ENCODE measurements around the gene GPATCH4.
A peak's percentile ranks its signal among the peaks of the same experiment; 100 is the strongest.
"Not testable (repeated sequence)": the region's sequence is repeated elsewhere in the genome, so short reads cannot be mapped to it uniquely, and the experiment has no call there.

The GPATCH4 gene

DNA sequence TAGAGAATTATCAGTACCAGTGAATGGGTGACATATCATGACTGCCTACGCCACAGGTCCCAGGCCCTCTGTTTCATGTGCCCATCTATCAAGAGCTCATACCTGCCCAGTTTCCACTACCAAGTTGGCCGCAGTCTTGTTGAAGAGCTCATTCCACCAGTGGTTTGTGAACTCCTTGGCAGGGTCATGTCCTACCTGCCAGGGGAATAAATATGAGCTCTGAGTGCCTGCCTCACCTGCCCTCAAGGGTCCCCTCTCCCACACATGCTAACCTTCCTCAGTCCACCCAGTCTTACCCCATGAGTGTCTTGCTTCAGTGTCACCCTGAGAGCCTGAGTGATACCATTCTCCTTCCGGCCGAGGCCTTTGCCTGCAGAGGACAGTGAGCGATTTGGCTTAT, 3.2 kb downstream of the GPATCH4 start:
- DNase-seq (ENCODE audit: low read depth in 3 of 3) = no peak

DNA sequence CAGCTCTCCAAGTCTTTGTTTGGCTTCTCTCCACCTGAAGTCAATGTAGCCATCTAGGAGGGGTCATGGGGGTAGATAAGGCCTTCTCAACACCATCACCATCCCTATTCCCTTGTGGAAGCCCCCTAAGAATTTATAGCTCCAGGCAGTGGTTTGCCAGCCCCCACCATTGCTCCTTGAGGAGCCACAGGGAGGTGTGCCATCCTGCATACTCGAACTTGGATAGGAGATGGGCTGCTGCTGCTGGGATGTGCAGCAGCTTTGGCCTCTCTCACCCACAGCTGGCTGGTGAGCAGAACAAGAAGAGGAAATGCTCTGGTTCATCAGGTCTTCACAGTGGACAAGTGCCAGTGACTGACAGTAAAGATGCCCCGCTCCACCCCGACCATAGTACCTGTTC, 4.9 kb downstream of the GPATCH4 start:
- no peak for DNase-seq (ENCODE audit: low read depth in 3 of 3)

DNA sequence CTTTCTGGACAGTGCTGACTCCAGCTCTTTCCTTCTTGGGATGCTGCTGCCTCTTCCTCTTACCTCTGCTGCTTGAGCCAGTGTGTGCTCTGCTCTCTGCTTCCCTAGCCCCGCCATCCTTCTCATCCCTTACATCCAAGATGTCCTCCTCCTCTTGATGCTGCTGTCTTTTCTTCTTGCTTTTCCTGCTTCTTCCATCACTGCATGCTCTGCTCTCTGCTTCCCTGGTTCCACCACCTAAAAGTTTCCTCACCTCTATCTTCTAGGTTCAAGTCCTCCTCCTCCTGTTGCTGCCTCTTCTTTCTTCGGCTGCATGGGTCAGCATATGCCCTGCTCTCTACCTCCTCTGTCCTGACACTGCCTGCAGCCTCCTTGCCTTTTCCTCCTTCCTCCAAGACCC, 6.3 kb downstream of the GPATCH4 start:
- no peak for DNase-seq (ENCODE audit: low read depth in 3 of 3)

DNA sequence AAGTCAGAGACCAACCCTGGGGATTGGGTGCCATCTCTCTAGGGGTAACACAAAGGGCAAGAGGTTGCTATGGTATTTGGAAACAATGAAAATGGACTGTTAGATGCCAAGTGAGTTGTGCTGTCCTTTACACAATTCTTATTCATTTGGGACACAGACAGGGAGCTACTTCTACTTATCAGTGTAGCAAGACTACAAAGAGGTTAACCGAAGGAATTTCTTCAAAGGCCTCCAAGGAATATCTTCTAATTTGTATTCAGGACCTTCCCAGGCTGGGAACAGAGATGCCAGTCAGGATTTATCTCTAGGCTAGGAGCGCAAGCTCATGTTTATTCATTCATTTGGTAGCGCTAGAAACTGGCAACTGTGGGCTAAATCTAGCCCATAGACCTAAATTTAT, 7.1 kb downstream of the GPATCH4 start:
- no peak for DNase-seq (ENCODE audit: low read depth in 3 of 3)

DNA sequence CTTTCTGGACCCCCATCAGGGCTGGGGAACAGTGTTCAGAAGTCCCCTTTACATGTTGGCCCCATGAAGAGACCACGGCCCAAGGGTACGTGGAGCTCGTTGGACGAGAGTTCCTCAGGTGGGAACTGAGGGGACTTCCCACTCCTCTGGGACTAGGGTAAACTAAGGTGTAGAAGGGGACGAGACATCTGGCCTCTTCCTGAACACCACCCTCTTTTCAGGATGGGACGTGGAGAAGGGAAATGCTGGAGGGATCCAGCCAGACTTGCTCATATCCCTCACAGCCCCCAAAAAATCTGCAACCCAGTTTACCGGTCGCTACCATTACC, 7.7 kb downstream of the GPATCH4 start:
- no peak for DNase-seq (ENCODE audit: low read depth in 3 of 3)

DNA sequence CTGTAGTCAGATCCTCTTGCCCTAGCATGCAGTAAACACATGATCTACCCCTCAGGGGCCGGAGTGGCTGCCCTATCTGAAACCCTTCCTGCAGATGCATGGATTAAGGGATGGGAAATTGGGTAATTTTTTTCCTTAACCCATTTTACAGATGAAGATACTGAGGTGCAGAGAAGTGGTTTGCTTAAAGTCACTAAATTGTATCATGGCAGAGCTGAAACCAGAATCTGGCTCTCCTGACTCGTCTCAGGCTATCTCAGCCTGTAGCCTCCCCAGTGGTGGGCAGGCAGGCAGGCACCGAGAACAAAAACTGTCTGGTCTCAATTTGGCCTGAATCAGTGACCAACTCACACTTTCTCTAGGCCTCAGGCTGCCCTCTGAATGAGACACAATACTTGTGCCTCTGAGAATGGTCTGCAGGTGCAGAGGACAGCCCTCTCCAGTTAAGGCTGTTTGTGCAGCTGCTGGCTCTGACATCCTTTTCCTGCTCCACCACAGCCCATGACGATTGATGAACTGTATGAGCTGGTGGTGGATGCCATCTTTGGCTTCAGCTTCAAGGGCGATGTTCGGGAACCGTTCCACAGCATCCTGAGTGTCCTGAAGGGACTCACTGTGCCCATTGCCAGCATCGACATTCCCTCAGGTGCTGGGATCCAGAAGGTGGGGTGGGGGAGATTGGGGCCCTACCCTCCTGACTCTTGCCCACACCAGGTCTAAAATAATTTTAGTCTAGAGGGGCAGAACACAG, 8.2 kb downstream of the GPATCH4 start:
- DNase-seq (ENCODE audit: low read depth in 3 of 3) = no peak

DNA sequence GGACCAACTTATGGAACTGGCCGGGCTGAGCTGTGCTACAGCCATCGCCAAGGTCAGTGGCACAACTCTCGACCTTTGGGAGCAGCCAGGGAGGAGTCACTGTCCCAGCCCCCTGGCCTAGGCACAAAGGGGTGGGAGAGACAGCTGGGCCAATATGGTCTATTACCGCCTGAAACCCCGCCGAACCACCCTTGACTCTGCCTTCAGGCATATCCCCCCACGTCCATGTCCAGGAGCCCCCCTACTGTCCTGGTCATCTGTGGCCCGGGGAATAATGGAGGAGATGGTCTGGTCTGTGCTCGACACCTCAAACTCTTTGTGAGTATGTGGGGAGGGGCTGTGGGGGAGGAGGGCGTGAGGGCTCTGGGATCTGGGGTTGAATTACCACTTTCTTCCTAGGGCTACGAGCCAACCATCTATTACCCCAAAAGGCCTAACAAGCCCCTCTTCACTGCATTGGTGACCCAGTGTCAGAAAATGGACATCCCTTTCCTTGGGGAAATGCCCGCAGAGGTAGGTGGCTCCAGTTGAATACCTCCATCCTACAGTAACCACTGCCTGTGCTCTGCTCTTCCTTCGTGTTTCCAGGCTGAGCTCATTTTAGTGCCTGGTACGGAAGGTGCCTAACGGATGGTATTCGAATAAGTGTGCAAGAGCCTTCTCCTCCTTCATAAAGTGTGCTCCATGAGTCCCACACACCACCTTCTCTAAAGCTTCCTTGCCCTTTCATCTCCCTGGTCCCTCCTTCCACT, 8.9 kb downstream of the GPATCH4 start:
- no peak for DNase-seq (ENCODE audit: low read depth in 3 of 3)

DNA sequence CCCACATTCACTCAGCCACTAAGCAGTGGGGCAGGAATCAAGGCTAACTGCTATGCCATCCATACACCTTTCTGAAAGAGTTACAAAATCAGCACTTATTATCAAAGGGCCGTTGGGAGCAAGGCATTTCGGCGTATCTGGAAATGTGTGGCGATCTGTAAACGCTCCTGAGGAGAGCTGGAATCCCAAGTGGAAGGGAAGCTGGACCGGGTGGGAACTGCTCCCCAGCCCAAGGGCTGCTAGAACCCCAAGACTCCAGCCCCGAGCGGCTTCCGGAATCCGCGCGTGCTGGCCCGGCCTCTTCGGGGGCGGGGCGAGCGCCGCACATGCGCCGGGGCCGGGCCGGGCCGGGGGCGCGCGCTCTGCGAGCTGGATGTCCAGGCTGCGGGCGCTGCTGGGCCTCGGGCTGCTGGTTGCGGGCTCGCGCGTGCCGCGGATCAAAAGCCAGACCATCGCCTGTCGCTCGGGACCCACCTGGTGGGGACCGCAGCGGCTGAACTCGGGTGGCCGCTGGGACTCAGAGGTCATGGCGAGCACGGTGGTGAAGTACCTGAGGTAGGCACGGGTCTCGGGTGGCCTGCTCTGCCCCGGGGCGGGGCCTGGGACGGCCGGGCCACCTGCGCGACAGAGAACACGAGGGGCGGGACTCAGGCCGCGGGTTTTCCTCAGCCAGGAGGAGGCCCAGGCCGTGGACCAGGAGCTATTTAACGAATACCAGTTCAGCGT, 9.7 kb downstream of the GPATCH4 start, which contains the start of gene NAXE:
NAXE (plus strand) TSS at position 345 of the 726 bp plus-strand sequence; CDS start at position 374, 29 bp downstream.
- DNase-seq (ENCODE audit: low read depth in 3 of 3) = peak; percentile 45 to 64 (median 48)

DNA sequence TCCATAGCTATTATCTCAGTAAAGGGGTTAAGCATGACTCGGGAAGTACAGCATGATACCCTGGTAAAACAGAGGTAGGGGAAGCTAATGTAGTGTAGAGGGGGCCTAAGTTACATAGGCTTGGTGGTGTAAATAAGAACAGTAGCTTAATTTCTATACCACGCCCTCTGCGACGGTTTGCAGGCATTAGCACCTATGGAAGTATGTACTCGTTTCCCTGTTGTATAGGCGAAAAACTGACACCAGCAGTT, 10.2 kb downstream of the GPATCH4 start:
- no peak for DNase-seq (ENCODE audit: low read depth in 3 of 3)

DNA sequence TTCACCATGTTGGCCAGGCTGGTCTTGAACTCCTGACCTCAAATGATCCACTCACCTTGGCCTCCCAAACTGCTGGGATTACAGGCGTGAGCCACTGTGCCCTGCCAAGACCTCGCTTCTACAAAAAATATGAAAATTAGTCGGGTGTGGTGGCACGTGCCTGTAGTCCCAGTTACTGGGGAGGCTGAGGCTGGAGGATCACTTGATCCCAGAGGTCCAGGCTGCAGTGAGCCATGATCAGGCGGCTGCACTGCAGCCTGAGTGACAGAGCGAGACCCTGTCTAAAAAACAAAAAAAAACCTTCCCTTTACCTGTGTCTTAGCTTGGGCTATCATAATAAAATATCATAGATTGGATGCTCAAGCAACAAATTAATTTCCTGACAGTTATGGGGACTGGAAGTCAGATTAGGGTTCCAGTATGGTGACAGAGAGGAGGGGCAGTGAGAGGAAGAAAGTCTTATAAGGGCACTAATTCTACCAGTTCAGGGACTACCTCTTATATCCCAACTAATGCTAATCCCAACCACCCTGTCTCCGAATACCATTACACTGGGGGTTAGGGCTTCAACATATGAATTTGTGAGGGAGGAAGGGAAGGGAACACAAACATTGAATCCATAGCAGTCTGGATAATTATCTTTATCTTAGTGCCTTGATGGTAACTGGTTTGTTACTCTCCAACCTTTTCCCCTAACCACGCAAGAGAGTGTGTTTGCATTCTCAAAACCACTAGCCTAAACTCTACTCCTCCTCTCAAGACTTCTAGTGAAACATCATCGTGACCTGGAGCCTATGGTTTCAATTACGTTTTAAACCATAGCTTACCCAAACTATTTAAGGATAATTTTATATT, 10.7 kb downstream of the GPATCH4 start:
- no peak for DNase-seq (ENCODE audit: low read depth in 3 of 3)

DNA sequence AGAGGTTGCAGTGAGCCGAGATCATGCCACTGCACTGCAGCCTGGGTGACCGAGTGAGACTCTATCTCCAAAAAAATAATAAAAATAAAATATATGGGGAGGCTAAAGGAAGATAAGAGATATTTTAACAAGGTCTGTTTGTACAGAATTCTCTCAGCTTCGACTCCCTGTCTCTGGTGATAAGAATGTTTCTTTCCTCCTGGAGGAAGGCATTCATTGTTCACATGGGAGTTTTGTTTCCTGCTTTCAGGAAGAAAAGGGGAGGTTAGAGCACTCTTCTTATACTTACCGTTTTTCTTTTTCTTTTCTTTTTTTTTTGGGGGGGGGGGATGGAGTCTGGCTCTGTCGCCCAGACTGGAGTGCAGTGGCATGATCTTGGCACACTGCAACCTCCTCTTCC, 11.7 kb downstream of the GPATCH4 start:
- DNase-seq (ENCODE audit: low read depth in 3 of 3) = no peak

DNA sequence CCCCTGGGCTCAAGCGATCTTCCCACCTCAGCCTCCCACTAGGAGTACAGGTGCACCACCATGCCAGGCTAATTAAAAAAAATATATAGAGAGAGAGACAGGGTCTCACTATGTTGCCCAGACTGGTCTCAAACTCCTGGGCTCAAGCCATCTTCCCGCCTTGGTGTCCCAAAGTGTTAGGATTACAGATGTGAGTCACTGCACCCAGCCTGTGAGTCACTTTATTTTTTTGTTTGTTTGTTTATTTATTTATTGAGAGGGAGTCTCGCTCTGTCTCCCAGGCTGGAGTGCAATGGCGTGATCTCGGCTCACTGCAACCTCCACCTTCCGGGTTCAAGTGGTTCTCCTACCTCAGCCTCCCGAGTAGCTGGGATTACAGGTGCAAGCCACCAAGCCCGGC, 13.4 kb downstream of the GPATCH4 start:
- DNase-seq (ENCODE audit: low read depth in 3 of 3) = not testable (repeated sequence)

DNA sequence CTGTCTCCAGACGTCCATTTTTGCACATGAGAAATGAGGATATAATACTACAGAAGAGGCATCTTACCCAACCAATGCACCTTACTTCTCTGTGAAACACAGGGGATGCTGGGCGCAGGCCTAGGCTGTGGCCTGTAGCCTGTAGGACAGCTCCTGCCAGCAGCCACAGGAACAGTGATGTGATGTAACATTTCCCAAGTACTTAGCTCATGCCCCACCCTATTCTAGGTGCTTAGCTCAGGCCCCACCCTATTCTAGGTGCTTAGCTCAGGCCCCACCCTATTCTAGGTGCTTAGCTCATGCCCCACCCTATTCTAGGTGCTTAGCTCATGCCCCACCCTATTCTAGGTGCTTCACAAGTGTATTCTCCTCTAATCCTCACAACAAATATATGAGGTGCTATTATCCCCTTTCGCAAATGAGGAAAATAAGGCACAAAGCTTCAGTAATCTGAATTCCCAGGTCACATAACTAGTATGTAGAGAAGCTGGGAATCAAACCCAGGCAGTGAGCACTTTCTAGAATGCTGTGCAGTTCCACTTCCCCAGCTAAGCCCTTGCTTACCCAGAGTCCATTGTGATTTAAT, 14.3 kb downstream of the GPATCH4 start:
- DNase-seq (ENCODE audit: low read depth in 3 of 3) = no peak

DNA sequence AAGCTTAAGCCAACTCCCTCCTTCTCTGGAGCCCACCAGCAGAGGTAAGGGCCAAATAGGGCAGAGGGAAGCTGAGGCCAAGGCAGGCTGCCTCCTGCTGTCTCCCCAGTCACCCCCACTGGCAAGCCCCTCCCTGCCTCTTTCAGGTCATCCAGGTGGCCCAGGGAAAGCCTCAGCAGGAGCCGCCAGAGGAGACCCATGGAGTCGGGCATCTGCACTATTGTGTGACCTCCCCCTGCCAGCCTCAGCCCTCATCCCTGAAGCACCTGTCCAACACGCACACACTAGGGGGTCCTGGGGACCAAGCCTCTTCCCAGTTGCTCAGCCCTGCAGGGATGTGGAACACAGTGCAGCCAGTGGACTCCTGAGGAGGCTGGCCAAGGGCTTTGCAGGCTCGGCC, 15.0 kb downstream of the GPATCH4 start:
- no peak for DNase-seq (ENCODE audit: low read depth in 3 of 3)

DNA sequence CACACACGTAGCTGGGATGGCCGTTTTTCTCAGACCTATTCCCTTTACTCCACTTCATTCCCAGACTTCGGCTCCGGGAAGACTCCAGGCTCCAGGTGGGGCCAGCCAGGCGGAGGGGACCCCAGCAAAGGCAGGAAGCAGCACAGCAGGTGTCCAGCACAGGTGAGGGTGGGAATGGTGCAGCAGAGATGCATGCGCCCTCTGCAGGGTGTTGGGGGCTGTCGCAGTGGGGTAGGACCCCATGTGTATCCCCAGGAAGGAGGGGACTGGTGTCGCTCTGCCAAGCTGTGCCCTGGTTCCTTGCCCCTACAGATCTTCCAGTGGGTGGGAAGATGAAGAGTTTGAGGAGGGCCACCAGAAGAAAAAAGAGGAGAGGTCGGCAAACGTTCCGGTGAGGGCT, 16.5 kb downstream of the GPATCH4 start:
- DNase-seq (ENCODE audit: low read depth in 3 of 3) = no peak

DNA sequence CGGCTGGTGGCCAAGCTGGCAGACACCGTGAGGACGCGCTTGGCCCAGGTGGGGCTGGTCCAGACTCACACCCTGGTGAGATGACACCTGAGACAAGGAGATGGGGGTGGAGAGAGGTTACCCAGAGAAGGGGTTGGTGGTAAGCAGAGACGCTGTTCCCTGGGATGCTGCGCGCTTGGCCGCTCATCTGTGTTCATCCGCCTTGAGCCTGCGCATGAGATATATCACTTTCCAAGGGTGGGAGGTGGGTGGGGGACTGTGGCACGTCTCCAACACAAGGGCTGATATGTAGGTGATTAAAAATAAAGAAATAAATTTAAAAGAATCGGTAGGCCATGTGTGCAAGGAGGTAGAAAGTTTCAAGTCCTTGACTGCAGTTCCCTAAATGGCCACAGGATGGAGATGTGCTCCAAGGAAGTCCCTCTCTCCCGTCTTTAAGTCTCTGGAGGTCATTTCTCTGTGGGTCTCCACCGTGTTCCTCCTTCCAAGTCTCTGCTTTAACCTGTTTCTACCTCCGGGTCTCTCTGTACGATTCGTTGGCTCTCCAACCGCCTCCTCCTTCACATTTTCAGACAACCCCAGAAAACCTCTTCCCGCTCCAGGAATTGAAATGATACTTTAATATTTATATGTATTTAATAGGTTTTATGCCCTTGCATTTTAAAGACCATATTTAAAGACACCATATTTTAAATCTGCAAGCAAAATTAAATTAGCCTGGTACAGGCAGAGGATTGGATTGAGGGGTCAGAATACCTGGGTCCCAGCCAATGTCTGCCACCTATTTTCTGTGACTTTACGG, 17.3 kb downstream of the GPATCH4 start:
- peak; percentile 29 to 61 (median 39) for DNase-seq (ENCODE audit: low read depth in 3 of 3)

DNA sequence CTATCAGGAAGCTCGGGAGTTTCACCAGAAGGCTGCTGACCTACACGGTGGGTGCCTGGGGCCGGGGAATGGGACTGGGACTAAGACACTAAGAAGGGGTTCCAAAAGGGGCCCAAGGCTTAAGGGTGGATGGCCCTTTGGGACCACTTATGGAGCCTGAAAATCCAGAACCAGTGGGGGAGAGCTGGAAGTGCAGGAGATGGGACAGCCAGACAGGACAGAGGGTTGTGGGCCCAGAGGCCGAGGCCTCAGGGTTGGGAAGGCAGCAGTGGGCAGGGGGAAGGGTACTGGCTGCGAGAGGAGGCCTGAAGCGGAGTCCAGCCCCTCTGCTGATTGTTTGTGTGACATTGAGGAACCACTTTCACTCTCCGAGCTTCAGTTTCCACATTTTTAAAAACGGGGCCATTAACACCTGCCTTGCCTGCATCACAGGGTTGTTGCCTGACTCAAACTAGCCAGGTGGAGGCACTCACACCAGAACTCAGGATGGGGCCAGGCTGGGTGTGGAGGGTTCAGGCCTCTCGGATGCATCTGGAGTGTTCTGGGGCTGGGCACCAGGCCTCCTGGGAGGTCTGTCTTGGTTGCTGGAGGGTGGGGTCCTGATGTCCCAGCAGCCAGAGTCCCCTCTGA, 18.8 kb downstream of the GPATCH4 start:
- DNase-seq (ENCODE audit: low read depth in 3 of 3) = no peak

DNA sequence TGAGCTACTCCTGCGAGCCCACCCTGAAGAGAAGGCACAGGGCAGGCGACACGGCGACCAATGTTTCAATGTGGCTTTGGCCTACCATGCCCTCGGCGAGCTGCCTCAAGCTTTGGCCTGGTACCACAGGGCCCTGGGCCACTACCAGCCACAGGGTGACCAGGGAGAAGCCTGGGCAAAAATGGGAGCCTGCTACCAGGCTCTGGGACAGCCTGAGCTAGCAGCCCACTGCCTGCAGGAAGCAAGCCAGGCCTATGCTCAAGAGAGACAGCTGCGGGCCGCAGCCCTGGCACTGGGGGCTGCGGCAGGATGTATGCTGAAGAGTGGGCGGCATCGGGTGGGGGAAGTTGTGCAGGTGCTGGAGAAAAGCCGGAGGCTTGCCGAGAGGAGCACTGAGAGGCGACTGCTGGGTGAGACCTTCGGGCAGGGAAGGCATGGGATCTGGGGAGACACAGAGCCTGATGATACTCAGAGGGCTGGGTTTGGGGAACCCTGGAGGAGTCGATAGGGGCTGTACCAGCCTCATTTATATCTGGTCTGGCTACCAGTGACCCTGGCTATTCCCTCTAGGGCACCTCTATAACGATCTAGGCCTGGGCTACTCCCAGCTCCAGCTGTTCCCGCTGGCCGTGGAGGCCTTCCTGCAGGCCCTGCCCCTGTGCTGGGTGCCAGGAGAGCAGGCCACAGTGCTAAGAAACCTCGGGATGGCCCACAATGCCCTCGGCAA, 19.5 kb downstream of the GPATCH4 start:
- no peak for DNase-seq (ENCODE audit: low read depth in 3 of 3)

DNA sequence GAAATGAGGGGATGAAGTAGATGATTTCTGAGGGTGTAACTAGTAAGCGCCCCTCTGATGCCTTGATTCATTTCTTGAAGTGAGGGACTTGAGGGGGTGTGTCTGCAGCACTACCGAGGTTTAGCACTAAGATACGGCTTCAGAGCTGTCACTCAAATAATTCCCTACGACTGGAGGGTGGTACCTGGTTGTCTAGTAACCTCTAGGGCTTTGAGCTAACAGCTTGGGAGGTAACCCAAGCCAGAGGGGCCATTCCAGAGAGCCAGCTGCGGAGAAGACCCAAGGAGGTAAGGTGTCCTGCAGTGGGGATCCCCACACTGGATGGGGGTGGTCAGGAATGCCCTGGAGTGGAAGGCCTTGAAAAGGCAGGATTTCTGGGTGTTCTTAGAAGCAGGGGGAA, 21.8 kb downstream of the GPATCH4 start, which contains the start of gene TTC24:
TTC24 (plus strand) TSS at position 252 of the 400 bp plus-strand sequence. CDS start 1,642 bp downstream, outside the sequence.
- DNase-seq (ENCODE audit: low read depth in 3 of 3) = no peak

DNA sequence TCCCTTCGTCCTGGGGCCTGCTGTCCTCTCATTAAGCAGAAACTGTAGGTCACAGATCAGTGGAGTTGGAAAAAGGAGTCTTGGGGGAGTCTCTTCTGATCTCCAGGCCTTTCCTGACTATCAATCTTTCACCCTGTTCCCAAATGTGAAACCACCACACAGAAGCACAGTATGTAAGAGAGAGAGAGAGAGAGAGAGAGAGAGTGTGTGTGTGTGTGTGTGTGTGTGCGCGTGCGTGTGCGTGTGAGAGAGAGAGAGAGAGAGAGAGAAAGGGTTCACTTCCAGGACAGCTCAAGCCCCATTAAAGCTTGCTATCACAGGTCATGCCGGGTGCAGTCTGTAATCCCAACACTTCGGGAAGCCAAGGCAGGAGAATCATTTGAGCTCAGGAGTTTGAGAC, 23.2 kb downstream of the GPATCH4 start:
- no peak for DNase-seq (ENCODE audit: low read depth in 3 of 3)
